ENCODE results near the gene AMIGO3.

DNA sequence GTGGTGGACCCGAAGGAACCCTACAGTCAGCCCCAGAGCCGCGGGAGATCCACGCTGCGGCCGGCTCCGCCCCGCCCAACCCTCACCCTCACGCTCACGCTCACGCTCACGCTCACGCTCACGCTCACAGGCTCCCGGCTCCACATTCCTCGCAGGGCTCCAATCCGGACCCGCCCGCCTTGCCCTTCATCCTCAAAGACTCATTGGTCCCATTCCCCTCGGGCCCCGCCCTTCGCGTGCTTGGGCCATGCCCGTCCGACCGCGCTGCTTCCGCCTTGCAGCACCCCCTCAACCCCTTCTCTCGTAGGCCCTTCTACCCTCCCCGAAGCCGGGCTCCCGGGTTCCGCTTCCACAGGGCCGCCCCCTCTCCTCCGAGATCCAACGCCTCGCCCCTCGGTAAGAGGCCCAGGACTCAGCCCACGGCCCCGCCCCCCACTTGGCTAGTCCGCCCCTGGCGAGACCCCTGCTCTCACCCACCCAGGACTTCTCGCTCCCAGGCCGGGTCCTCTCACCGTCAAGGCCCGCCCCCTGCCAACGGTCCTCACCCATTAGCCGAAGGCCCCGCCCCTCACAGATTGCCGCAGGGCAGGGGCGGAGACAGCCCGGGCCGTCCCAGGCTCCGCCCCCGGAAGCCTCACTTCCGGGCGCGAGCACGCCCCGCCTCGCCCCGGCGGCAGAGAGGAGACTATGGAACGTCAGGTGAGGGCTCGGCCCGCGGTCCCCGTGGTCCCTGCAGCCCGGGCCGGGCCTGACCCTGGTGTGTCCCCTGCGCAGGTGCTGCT lies 45.6 kb downstream of the AMIGO3 start, which contains the start of gene APEH:
- TF ChIP-seq CTCF (IDR thresholded peaks at IDR 0.05) (no peak), ZFX (IDR thresholded peaks at IDR 0.05; ENCODE audit: borderline replicate concordance) (no peak)
